ENCODE data around the gene CREBBP.

GRCh38 chr16:3751878-3752277 lies 128.6 kb downstream of the CREBBP start:
- no peak for TF ChIP-seq CTCF (conservative IDR thresholded peaks at IDR 0.05; ENCODE audit: low read depth, low read length)
- no peak for TF ChIP-seq EZH2 (IDR thresholded peaks at IDR 0.05; ENCODE audit: borderline replicate concordance, low read depth, low read length, poor library complexity, severe bottlenecking)

Measured in A673 (cell line).